Transverse colon (tissue), 4 donors: ENCODE measurements around the gene ATP8B4. TPM values are rescaled to one million over a fixed set of nuclear protein-coding genes. Genes with fewer than 3 reads are reported as not detected.

Experiments
- DNase-seq: peaks from one replicate; pipeline ENCODE4 v3.0.0-alpha.2; 2019
- H3K27ac ChIP-seq, 4 donors: fragments of 200-600 bp; sonication (generic); 2 replicates each; pipeline ENCODE4 v1.5.1; 2016 to 2018; ENCODE audit warnings: inconsistent platforms in 4 of 4
- H3K27me3 ChIP-seq: fragments of 200-600 bp; sonication (generic); 2 replicates; pipeline ENCODE4 v1.5.1; 2017; ENCODE audit warnings: inconsistent platforms
- H3K36me3 ChIP-seq, 4 donors: fragments of 200-600 bp; sonication (generic); 2 replicates each; pipeline ENCODE4 v1.5.1; 2017 to 2019; ENCODE audit warnings: inconsistent platforms in 4 of 4
- H3K4me1 ChIP-seq, 4 donors: fragments of 200-600 bp; sonication (generic); 2 replicates each; pipeline ENCODE4 v1.5.1; 2017 to 2020; ENCODE audit warnings: inconsistent platforms in 4 of 4
- H3K4me3 ChIP-seq, 4 donors: fragments of 200-600 bp; sonication (generic); 1 replicate in 1 of 4; 2 replicates in 3 of 4; pipeline versions ENCODE4 v1.5.1 to v1.6.1; 2017 to 2019; ENCODE audit warnings: inconsistent platforms in 4 of 4
- H3K9me3 ChIP-seq, 2 donors: fragments of 200-600 bp; sonication (generic); 2 replicates each; pipeline ENCODE4 v1.5.1; 2017 to 2019; ENCODE audit warnings: inconsistent platforms in 2 of 2
- CTCF ChIP-seq, 5 experiments: fragments of 200-600 bp in 3 of 5; fragments of 450-650 bp in 2 of 5; sonication (generic) in 3 of 5; IDR thresholded peaks; 1 replicate in 2 of 5; 2 replicates in 3 of 5; pipeline ENCODE4 v1.5.1; 2016 to 2017; ENCODE audit warnings: antibody characterized with exemption in 5 of 5, inconsistent platforms in 3 of 5, mild to moderate bottlenecking in 2 of 5, moderate library complexity in 1 of 5
- EP300 ChIP-seq: sonication (generic); formaldehyde crosslinking; IDR thresholded peaks from one replicate; pipeline ENCODE4 v1.6.1; 2017; ENCODE audit warnings: antibody characterized with exemption, low read depth
- POLR2A ChIP-seq: fragments of 450-650 bp; IDR thresholded peaks from one replicate; pipeline ENCODE4 v1.6.1; 2016; ENCODE audit warnings: antibody characterized with exemption, mild to moderate bottlenecking, moderate library complexity
- POLR2AphosphoS5 ChIP-seq, 3 donors: sonication (generic); formaldehyde crosslinking; IDR thresholded peaks; one replicate each; pipeline ENCODE4 v1.6.1; 2016; ENCODE audit warnings: antibody characterized with exemption in 3 of 3
- WGBS, 2 donors: methylation state at CpG; one replicate each; pipeline ENCODE4 v1.1.5; 2018; ENCODE audit warnings: low coverage in 1 of 2; 5-methylcytosine and 5-hydroxymethylcytosine counted together
- in situ Hi-C, 4 donors: fragments of 200-750 bp; cut with MboI; loops; one replicate each; pipeline versions ENCODE4 v1.15.0 to v1.15.1; 2017; ENCODE audit warnings: low sequenced_read_pairs in 3 of 4, low pct_ligation_motif_present in 1 of 4, low pct_unique_long_range_greater_than_20kb in 1 of 4
- intact Hi-C: fragments of 100-400 bp; cut with DNase I; formaldehyde crosslinking; loops from one replicate; pipeline ENCODE4 v1.15.1; 2023; ENCODE audit warnings: low total_unique reads
- total RNA-seq, 4 donors: library from RNA; depleted of rRNA; stranded (reverse); fragments of >200 nt; gene quantifications; one replicate each; pipeline ENCODE4 v1.1.0, GENCODE V29; 2016

The ATP8B4 gene
- total RNA-seq, 4 donors from 2014 or later: 6.2 to 26.2 (median 8.5) TPM

- no peak for TF ChIP-seq CTCF (IDR thresholded peaks at IDR 0.05)
- no peak for TF ChIP-seq EP300
- no peak for TF ChIP-seq POLR2AphosphoS5 (IDR thresholded peaks at IDR 0.05)
- TF ChIP-seq POLR2A: no peak
- Histone ChIP-seq H3K4me1 (peaks cover 10 to 32% (median 17%) of the 10 kb centered on the region in 4 donors), H3K9me3 (no peaks in the 10 kb centered on the region), H3K27me3 (no peaks in the 10 kb centered on the region), H3K36me3 (no peaks in the 10 kb centered on the region), H3K4me3 (no peak overlapping the region), H3K27ac (no peak overlapping the region)
- in situ Hi-C loops: no loop called here
- WGBS, 2 donors: 59 to 86% methylated on average over 2 of the region's 2 CpGs
- intact Hi-C loops: no loop called here
- DNase-seq: no peak
Observed at GRCh38 chr15:50063226-50063625, 55.8 kb downstream of the ATP8B4 start.

GRCh38 chr15:50061503-50061902 lies 57.5 kb downstream of the ATP8B4 start:
- in situ Hi-C loops (no loop called here), intact Hi-C loops (no loop called here)
- TF ChIP-seq POLR2A (no peak), POLR2AphosphoS5 (IDR thresholded peaks at IDR 0.05) (no peak), CTCF (IDR thresholded peaks at IDR 0.05) (no peak), EP300 (no peak)
- Histone ChIP-seq H3K4me1 (peaks cover 6 to 29% (median 15%) of the 10 kb centered on the region in 4 donors), H3K36me3 (no peaks in the 10 kb centered on the region), H3K4me3 (no peak overlapping the region), H3K27me3 (no peaks in the 10 kb centered on the region), H3K9me3 (no peaks in the 10 kb centered on the region), H3K27ac (no peak overlapping the region)
- DNase-seq: no peak

- in situ Hi-C loops: no loop called here
- peak overlapping the region in 1 of 4 donors; percentile 9 for H3K4me3 ChIP-seq
- DNase-seq: no peak
- WGBS, 2 donors: 57 to 100% methylated on average over 1 to 5 of the region's 5 CpGs
- no peaks in the 10 kb centered on the region for H3K36me3 ChIP-seq
- intact Hi-C loops: loop anchor here (10.0 kb wide), 1 partner anchor 825 kb away; no protein-coding TSS in a partner anchor
- H3K27ac ChIP-seq: peak overlapping the region in 2 of 4 donors; percentile 11 to 22
- peaks cover 6 to 22% (median 12%) of the 10 kb centered on the region in 4 donors for H3K4me1 ChIP-seq
- no peaks in the 10 kb centered on the region for H3K9me3 ChIP-seq
- H3K27me3 ChIP-seq: no peaks in the 10 kb centered on the region
- TF ChIP-seq POLR2AphosphoS5 (IDR thresholded peaks at IDR 0.05) (no peak), POLR2A (no peak), CTCF (IDR thresholded peaks at IDR 0.05) (no peak), EP300 (no peak)
Observed at GRCh38 chr15:50059883-50060282, 59.1 kb downstream of the ATP8B4 start.

GRCh38 chr15:50059203-50059772 lies 59.7 kb downstream of the ATP8B4 start:
- WGBS, 2 donors: 80 to 91% methylated on average over 1 to 5 of the region's 5 CpGs
- TF ChIP-seq CTCF (IDR thresholded peaks at IDR 0.05) (no peak), EP300 (no peak), POLR2A (no peak), POLR2AphosphoS5 (IDR thresholded peaks at IDR 0.05) (no peak)
- no peak for DNase-seq
- intact Hi-C loops: loop anchor here (10.0 kb wide), 1 partner anchor 824 kb away; no protein-coding TSS in a partner anchor
- H3K4me3 ChIP-seq: no peak overlapping the region
- peak overlapping the region in 1 of 4 donors; percentile 22 for H3K27ac ChIP-seq
- no peaks in the 10 kb centered on the region for H3K27me3 ChIP-seq
- in situ Hi-C loops: no loop called here
- peaks cover 6 to 24% (median 13%) of the 10 kb centered on the region in 4 donors for H3K4me1 ChIP-seq
- H3K9me3 ChIP-seq: no peaks in the 10 kb centered on the region
- no peaks in the 10 kb centered on the region for H3K36me3 ChIP-seq
